Activated CD8-positive, alpha-beta T cell treated with anti-CD3 and anti-CD28 coated beads for 36 hours (primary cell): ENCODE data around the gene CSK. TPM values are rescaled to one million over a fixed set of nuclear protein-coding genes. Genes with fewer than 3 reads are reported as not detected.
A peak's percentile ranks its signal among the peaks of the same experiment; 100 is the strongest.

ENCODE experiments used
- ATAC-seq: fragments of 200-7000 bp; cut with Tn5 transposase; one replicate; pipeline ENCODE4 v1.10.0; 2021; ENCODE audit warnings: mild to moderate bottlenecking, moderate library complexity
- CTCF ChIA-PET: fragments of 350-600 bp; sonication (Branson Sonifier 250); formaldehyde crosslinking; loops from one replicate; lab custom pipeline; 2021; ENCODE audit warnings: antibody characterized with exemption; lab: Charles Lee
- POLR2A ChIA-PET: fragments of 350-600 bp; sonication (Branson Sonifier 250); formaldehyde crosslinking; loops from one replicate; lab custom pipeline; 2021; ENCODE audit warnings: antibody characterized with exemption; lab: Charles Lee
- DNase-seq: peaks from one replicate; pipeline ENCODE4 v3.0.0-alpha.2; 2020
- H3K27ac Mint-ChIP-seq: one replicate; pipeline ENCODE4 v1.8.0; 2021; ENCODE audit warnings: mild to moderate bottlenecking, mixed read lengths
- H3K27me3 Mint-ChIP-seq: one replicate; pipeline ENCODE4 v1.8.0; 2021; ENCODE audit warnings: mixed read lengths
- H3K36me3 Mint-ChIP-seq: one replicate; pipeline ENCODE4 v1.8.0; 2021; ENCODE audit warnings: low read depth, mixed read lengths
- H3K4me1 Mint-ChIP-seq: one replicate; pipeline ENCODE4 v1.8.0; 2021; ENCODE audit warnings: low read depth, mixed read lengths
- H3K4me3 Mint-ChIP-seq: one replicate; pipeline ENCODE4 v1.8.0; 2021; ENCODE audit warnings: mild to moderate bottlenecking, moderate library complexity, mixed read lengths
- H3K9me3 Mint-ChIP-seq: one replicate; pipeline ENCODE4 v1.8.0; 2021; ENCODE audit warnings: mixed read lengths
- intact Hi-C: fragments of 100-400 bp; cut with micrococcal nuclease; formaldehyde crosslinking; loops from one replicate; pipeline ENCODE4 v1.10.0; 2022
- total RNA-seq, 2 experiments: library from RNA; stranded (reverse); gene quantifications; one replicate each; pipeline ENCODE4 v1.2.3, GENCODE V29; 2021
- TF ChIP-seq, protein P1 (sequence below): fragments of 200-600 bp; IDR thresholded peaks from one replicate; pipeline ENCODE4 v1.8.0; 2022; ENCODE audit warnings: antibody characterized with exemption, mild to moderate bottlenecking

CSK gene
- total RNA-seq, 2 experiments from 2014 or later = 254 to 260 TPM

DNA sequence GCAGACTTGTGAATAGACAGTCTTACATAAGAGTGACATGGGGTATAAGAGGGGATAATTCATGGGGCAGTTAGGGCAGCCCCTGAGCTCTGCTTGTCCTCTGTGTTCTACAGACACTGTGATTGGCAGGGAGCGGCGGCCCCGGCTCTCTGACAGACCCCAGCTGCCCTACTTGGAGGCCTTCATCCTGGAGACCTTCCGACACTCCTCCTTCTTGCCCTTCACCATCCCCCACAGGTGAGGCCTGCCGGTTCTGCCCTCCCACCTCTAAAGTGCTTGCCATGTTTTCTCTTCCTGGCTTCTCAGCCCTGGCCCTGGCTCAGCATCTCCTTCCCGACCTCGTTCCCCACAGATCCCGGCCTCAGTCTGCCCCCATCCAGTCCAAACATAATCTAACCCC, 29.9 kb upstream of the CSK start:
- intact Hi-C loops = no loop called here
- TF ChIP-seq, protein P1, sequence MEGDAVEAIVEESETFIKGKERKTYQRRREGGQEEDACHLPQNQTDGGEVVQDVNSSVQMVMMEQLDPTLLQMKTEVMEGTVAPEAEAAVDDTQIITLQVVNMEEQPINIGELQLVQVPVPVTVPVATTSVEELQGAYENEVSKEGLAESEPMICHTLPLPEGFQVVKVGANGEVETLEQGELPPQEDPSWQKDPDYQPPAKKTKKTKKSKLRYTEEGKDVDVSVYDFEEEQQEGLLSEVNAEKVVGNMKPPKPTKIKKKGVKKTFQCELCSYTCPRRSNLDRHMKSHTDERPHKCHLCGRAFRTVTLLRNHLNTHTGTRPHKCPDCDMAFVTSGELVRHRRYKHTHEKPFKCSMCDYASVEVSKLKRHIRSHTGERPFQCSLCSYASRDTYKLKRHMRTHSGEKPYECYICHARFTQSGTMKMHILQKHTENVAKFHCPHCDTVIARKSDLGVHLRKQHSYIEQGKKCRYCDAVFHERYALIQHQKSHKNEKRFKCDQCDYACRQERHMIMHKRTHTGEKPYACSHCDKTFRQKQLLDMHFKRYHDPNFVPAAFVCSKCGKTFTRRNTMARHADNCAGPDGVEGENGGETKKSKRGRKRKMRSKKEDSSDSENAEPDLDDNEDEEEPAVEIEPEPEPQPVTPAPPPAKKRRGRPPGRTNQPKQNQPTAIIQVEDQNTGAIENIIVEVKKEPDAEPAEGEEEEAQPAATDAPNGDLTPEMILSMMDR = no peak
- ChIA-PET CTCF (interaction anchor here (1.0 to 1.6 kb wide), 2 partner anchors 17 to 120 kb away, joined by 3 to 7 read pairs; no protein-coding TSS in a partner anchor), POLR2A (interaction anchor here (0.6 kb wide), 1 partner anchor 237 kb away, joined by 3 read pairs; no protein-coding TSS in a partner anchor)
- DNase-seq (no peak), ATAC-seq (no peak)
- H3K4me1 Mint-ChIP-seq = no peaks in the 10 kb centered on the region
- H3K27ac Mint-ChIP-seq = no peak overlapping the region
- H3K4me3 Mint-ChIP-seq = no peak overlapping the region
- H3K27me3 Mint-ChIP-seq = no peaks in the 10 kb centered on the region
- no peaks in the 10 kb centered on the region for H3K36me3 Mint-ChIP-seq
- no peaks in the 10 kb centered on the region for H3K9me3 Mint-ChIP-seq

DNA sequence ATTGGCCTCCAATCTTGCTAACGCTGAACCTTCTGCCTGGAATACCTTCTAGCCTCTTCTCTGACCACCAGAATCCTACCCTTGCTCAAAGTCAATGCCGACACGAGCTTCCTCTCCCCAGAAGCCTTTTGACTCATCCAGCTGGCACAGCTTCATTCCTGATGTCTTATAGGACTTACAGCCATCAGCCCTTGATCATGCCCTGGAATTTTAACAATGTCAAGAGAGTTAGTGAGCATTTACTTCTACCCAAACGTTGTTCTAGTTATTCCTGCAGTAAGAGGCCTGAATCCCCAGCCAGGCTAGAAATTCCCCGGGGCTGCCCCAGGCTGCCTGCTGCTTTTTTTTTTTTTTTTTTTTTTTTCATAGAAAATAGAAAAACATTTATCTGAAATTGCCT, 29.3 kb upstream of the CSK start:
- TF ChIP-seq, protein P1 = no peak
- no peak overlapping the region for H3K27ac Mint-ChIP-seq
- H3K4me3 Mint-ChIP-seq = no peak overlapping the region
- no peaks in the 10 kb centered on the region for H3K9me3 Mint-ChIP-seq
- H3K36me3 Mint-ChIP-seq = no peaks in the 10 kb centered on the region
- H3K27me3 Mint-ChIP-seq = no peaks in the 10 kb centered on the region
- no peak for DNase-seq
- intact Hi-C loops = no loop called here
- ChIA-PET CTCF (no interaction called here), POLR2A (no interaction called here)
- H3K4me1 Mint-ChIP-seq = no peaks in the 10 kb centered on the region
- ATAC-seq = no peak

DNA sequence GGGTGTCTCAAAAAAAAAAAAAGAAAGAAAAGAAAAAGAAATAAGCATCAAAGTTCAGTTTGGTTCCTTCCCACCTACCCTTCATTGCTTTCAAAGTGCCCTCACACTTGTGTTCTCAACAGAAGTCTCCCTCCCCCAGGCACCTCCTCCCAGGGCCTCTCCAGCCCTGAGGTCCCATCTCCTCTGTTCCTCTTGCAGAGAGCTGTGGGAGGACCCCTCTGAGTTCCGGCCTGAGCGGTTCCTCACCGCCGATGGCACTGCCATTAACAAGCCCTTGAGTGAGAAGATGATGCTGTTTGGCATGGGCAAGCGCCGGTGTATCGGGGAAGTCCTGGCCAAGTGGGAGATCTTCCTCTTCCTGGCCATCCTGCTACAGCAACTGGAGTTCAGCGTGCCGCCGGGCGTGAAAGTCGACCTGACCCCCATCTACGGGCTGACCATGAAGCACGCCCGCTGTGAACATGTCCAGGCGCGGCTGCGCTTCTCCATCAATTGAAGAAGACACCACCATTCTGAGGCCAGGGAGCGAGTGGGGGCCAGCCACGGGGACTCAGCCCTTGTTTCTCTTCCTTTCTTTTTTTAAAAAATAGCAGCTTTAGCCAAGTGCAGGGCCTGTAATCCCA, 27.2 kb upstream of the CSK start:
- ChIA-PET CTCF (interaction anchor here (1.0 to 2.1 kb wide), 2 partner anchors 14 to 123 kb away, joined by 5 to 10 read pairs; no protein-coding TSS in a partner anchor), POLR2A (interaction anchor here (0.6 kb wide), 1 partner anchor 75 kb away, joined by 6 read pairs; no protein-coding TSS in a partner anchor)
- Mint-ChIP-seq H3K9me3 (no peaks in the 10 kb centered on the region), H3K27ac (no peak overlapping the region), H3K4me3 (no peak overlapping the region), H3K27me3 (no peaks in the 10 kb centered on the region), H3K36me3 (no peaks in the 10 kb centered on the region), H3K4me1 (no peaks in the 10 kb centered on the region)
- TF ChIP-seq, protein P1 = no peak
- DNase-seq (no peak), ATAC-seq (no peak)
- intact Hi-C loops = no loop called here

DNA sequence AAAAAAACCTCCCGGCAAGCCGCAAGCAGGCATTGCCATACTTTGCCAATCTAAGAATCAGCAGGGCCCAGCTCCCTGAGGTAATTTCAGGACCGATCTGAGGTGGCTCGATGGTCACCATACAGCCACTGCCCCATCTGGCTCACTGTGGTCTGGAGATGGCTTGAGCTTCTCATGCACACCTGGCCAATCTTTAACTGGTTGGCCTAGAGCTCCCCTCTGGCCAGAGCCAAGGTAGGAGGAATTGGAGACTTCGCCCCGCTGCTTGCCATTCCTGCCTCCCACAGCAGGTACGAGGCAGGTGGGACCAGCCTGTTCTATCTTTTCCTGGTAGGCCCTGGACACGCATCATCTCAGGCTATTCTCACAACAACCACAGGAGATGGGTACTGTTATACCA, 23.1 kb upstream of the CSK start:
- TF ChIP-seq, protein P1 = no peak
- Mint-ChIP-seq H3K9me3 (no peaks in the 10 kb centered on the region), H3K4me1 (peaks cover 12% of the 10 kb centered on the region), H3K4me3 (no peak overlapping the region), H3K27me3 (no peaks in the 10 kb centered on the region), H3K27ac (no peak overlapping the region), H3K36me3 (no peaks in the 10 kb centered on the region)
- intact Hi-C loops = no loop called here
- DNase-seq = no peak
- ATAC-seq = no peak
- ChIA-PET POLR2A (interaction anchor here (1.4 kb wide), 1 partner anchor 46 kb away, joined by 3 read pairs; no protein-coding TSS in a partner anchor), CTCF (interaction anchor here (5.2 to 19.3 kb wide), 2 partner anchors 11 to 122 kb away, joined by 60 to 576 read pairs; no protein-coding TSS in a partner anchor)

DNA sequence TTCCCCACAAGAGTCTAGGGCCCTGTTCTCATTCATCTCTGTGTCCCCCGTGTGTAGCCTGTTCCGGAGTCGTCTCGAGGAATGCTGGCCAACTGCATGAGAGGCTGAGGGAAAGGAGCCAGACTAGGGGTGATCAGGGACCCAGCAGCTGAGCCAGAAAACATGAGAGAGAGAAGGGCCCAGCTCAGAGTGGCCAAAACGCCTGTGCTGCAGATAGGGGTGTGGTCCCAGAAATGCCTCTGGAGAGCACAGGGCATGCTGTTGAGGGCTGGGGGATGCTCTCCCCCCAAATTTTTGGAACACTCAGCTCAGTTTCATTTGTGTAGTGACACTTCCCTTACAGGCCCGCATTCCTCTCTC, 19.1 kb upstream of the CSK start:
- TF ChIP-seq, protein P1 = no peak
- POLR2A ChIA-PET = interaction anchor here (0.6 to 1.2 kb wide), 5 partner anchors 17 to 183 kb away, joined by 3 to 4 read pairs (median 3); no protein-coding TSS in a partner anchor
- no peak overlapping the region for H3K4me3 Mint-ChIP-seq
- H3K27me3 Mint-ChIP-seq = peaks cover 2% of the 10 kb centered on the region
- no peaks in the 10 kb centered on the region for H3K36me3 Mint-ChIP-seq
- ATAC-seq = no peak
- peak overlapping the region; percentile 42 for H3K27ac Mint-ChIP-seq
- no peaks in the 10 kb centered on the region for H3K9me3 Mint-ChIP-seq
- H3K4me1 Mint-ChIP-seq = peaks cover 12% of the 10 kb centered on the region
- intact Hi-C loops = no loop called here
- CTCF ChIA-PET = interaction anchor here (0.9 to 30.3 kb wide), 7 partner anchors 9 to 387 kb away, joined by 3 to 1327 read pairs (median 4); partner anchors contain the start of gene CSK
- no peak for DNase-seq
